SK-N-SH (cell line): Measurements from ENCODE around the gene FNTB. TPM values are rescaled to one million over a fixed set of nuclear protein-coding genes. Genes with fewer than 3 reads are reported as not detected.

Experiments
- CTCF ChIA-PET: fragments of 300-600, 350-600 bp; formaldehyde crosslinking; extraction: SDS; loops from one replicate; lab custom pipeline; 2021; lab: Yijun Ruan, JAX
- POLR2A ChIA-PET: fragments of 350-600 bp; sonication (Branson Sonifier 250); formaldehyde crosslinking; extraction: SDS; loops from one replicate; lab custom pipeline; 2020; ENCODE audit warnings: antibody characterized with exemption, inconsistent platforms; lab: Yijun Ruan, JAX
- DNase-seq: peaks from one replicate; pipeline ENCODE4 v3.0.0; 2012
- H2AFZ ChIP-seq: fragments of 200-600 bp; sonication (generic); 2 replicates; pipeline ENCODE4 v1.8.1; 2016; ENCODE audit warnings: antibody characterized with exemption, mild to moderate bottlenecking, low read depth
- H3F3A ChIP-seq: fragments of 200-600 bp; sonication (generic); replicated peaks from 2 replicates; pipeline ENCODE3; 2016; ENCODE audit warnings: antibody characterized with exemption, mild to moderate bottlenecking; ENCODE audit not compliant: insufficient read depth
- H3K27ac ChIP-seq, 2 experiments: fragments of 200-500 bp in 1 of 2; fragments of 200-600 bp in 1 of 2; sonication (Bioruptor generic) in 1 of 2; sonication (generic), shearing (Covaris generic) in 1 of 2; 2 replicates each; pipeline versions ENCODE4 v1.5.1 to v1.6.1; 2014 to 2016; ENCODE audit warnings: low read depth in 2 of 2, inconsistent platforms in 1 of 2, low read length in 1 of 2, mild to moderate bottlenecking in 1 of 2, mixed read lengths in 1 of 2
- H3K27me3 ChIP-seq: fragments of 200-600 bp; sonication (generic), shearing (Covaris generic); 2 replicates; pipeline ENCODE4 v1.6.1; 2016; ENCODE audit warnings: mixed run types; ENCODE audit not compliant: insufficient read depth
- H3K36me3 ChIP-seq, 2 experiments: fragments of 200-500 bp in 1 of 2; fragments of 200-600 bp in 1 of 2; sonication (Bioruptor generic) in 1 of 2; sonication (generic) in 1 of 2; replicated peaks in 1 of 2; 2 replicates each; pipeline versions ENCODE3 to v1.5.1; 2014 to 2016; ENCODE audit warnings: low read length in 1 of 2, mild to moderate bottlenecking in 1 of 2; ENCODE audit not compliant: insufficient read depth in 2 of 2, control insufficient read depth in 1 of 2
- H3K4me1 ChIP-seq, 2 experiments: fragments of 200-500 bp in 1 of 2; fragments of 200-600 bp in 1 of 2; sonication (Bioruptor generic) in 1 of 2; sonication (generic), shearing (Covaris generic) in 1 of 2; 2 replicates each; pipeline versions ENCODE4 v1.5.1 to v1.6.1; 2014 to 2016; ENCODE audit warnings: low read depth in 1 of 2, low read length in 1 of 2, mixed run types in 1 of 2; ENCODE audit not compliant: insufficient read depth in 2 of 2, control insufficient read depth in 1 of 2
- H3K4me2 ChIP-seq: fragments of 200-600 bp; sonication (generic), shearing (Covaris generic); 2 replicates; pipeline ENCODE4 v1.6.1; 2017; ENCODE audit warnings: mixed run types
- H3K4me3 ChIP-seq, 2 experiments: fragments of 200-500 bp in 1 of 2; fragments of 200-600 bp in 1 of 2; sonication (Bioruptor generic) in 1 of 2; sonication (generic), shearing (Covaris generic) in 1 of 2; 2 replicates each; pipeline versions ENCODE4 v1.5.1 to v1.8.1; 2014 to 2016; ENCODE audit warnings: low read depth in 2 of 2, inconsistent platforms in 1 of 2, low read length in 1 of 2, mild to moderate bottlenecking in 1 of 2, mixed read lengths in 1 of 2, moderate library complexity in 1 of 2
- H3K79me2 ChIP-seq: fragments of 200-600 bp; sonication (generic); 2 replicates; pipeline ENCODE4 v1.8.1; 2017; ENCODE audit warnings: mild to moderate bottlenecking; ENCODE audit not compliant: insufficient read depth
- H3K9ac ChIP-seq: fragments of 200-600 bp; sonication (generic); 2 replicates; pipeline ENCODE4 v1.6.1; 2017; ENCODE audit warnings: mixed run types
- H3K9me2 ChIP-seq: fragments of 200-600 bp; sonication (generic); 2 replicates; pipeline ENCODE4 v1.6.1; 2017; ENCODE audit warnings: mixed run types
- H3K9me3 ChIP-seq: fragments of 200-600 bp; sonication (generic); 2 replicates; pipeline ENCODE4 v1.6.1; 2017; ENCODE audit warnings: mixed run types, mild to moderate bottlenecking, moderate library complexity
- H4K20me1 ChIP-seq: fragments of 200-600 bp; sonication (generic); 2 replicates; pipeline ENCODE4 v1.6.1; 2017; ENCODE audit warnings: mild to moderate bottlenecking, mixed run types; ENCODE audit not compliant: insufficient read depth
- EP300 ChIP-seq, 2 experiments: IDR thresholded peaks; 2 replicates each; pipeline versions ENCODE4 v1.4.0 to v1.6.1; 2012; ENCODE audit warnings: borderline replicate concordance in 1 of 2, low read depth in 1 of 2, low read length in 1 of 2
- FOXJ3 ChIP-seq: sonication (generic); formaldehyde crosslinking; IDR thresholded peaks from 2 replicates; pipeline ENCODE4 v1.5.1; 2020; ENCODE audit warnings: mild to moderate bottlenecking, missing genetic modification reagents
- FOXM1 ChIP-seq: IDR thresholded peaks from 2 replicates; pipeline ENCODE4 v1.4.0; 2012; ENCODE audit warnings: low read depth, mild to moderate bottlenecking
- MEF2A ChIP-seq: IDR thresholded peaks from 2 replicates; pipeline ENCODE4 v1.4.0; 2012; ENCODE audit warnings: low read depth, borderline replicate concordance
- NRF1 ChIP-seq: IDR thresholded peaks from 2 replicates; pipeline ENCODE4 v1.6.1; 2012; ENCODE audit warnings: low read depth, mild to moderate bottlenecking, low read length
- RFX5 ChIP-seq: IDR thresholded peaks from 2 replicates; pipeline ENCODE4 v1.6.1; 2012; ENCODE audit warnings: mild to moderate bottlenecking, improper control_type of control experiment, low read length
- SIN3A ChIP-seq: IDR thresholded peaks from 2 replicates; pipeline ENCODE4 v1.6.1; 2012; ENCODE audit warnings: low read depth, mild to moderate bottlenecking, low read length, moderate library complexity, borderline replicate concordance
- SMC3 ChIP-seq: IDR thresholded peaks from 2 replicates; pipeline ENCODE4 v1.6.1; 2012; ENCODE audit warnings: low read depth, low read length, improper control_type of control experiment
- TAF1 ChIP-seq: IDR thresholded peaks from 2 replicates; pipeline ENCODE4 v1.6.1; 2012; ENCODE audit warnings: low read depth, mild to moderate bottlenecking, low read length, moderate library complexity, borderline replicate concordance
- TCF12 ChIP-seq: IDR thresholded peaks from 2 replicates; pipeline ENCODE4 v1.4.0; 2012
- WGBS: methylation state at CpG from one replicate; pipeline ENCODE4 v1.1.6; 2017; ENCODE audit warnings: low lambda C conversion rate; 5-methylcytosine and 5-hydroxymethylcytosine counted together
- polyA plus RNA-seq, 3 experiments: library from polyadenylated mRNA; depleted of rRNA; stranded (reverse); fragments of >200 nt; gene quantifications; 2 replicates each; pipeline ENCODE4 v1.2.3, GENCODE V29; 2012
- TF ChIP-seq, protein P1 (sequence below): IDR thresholded peaks from 2 replicates; pipeline ENCODE4 v1.4.0; 2012; ENCODE audit warnings: low read depth, borderline replicate concordance
- TF ChIP-seq, protein P2 (sequence below): IDR thresholded peaks from 2 replicates; pipeline ENCODE4 v1.4.0; 2012; ENCODE audit warnings: low read depth, borderline replicate concordance
- TF ChIP-seq, protein P3 (sequence below): fragments of 150-350 bp; IDR thresholded peaks from 2 replicates; pipeline ENCODE4 v1.6.1; 2016; ENCODE audit warnings: mild to moderate bottlenecking, low read depth, low read length
- TF ChIP-seq, protein P4 (sequence below): fragments of 150-350 bp; IDR thresholded peaks from 2 replicates; pipeline ENCODE4 v1.6.1; 2017; ENCODE audit warnings: antibody characterized with exemption, low read length, low read depth, borderline replicate concordance

The FNTB gene
- polyA plus RNA-seq, 1 of the 3 experiments (the other 2 are of a cell fraction): 18.4 TPM

DNA sequence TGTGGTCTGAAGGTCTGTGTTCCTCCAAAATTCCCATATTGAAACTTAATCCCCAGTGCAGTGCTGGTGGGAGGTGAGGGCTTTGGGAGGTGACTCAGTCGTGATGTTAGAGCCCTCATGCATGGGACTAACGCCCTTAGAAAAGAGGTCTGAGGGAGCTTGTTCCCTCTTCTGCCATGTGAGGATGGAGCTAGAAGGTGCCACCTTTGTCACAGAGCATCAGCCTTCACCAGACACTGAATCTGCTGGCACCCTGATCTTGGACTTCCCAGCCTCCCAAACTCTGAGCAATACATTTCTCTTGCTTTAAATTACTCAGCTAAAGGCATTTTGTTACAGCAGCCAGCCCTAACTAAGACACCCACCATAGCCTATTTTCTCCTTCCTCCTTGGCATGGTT lies 28.5 kb upstream of the FNTB start:
- CTCF ChIA-PET: interaction anchor here (0.6 to 4.0 kb wide), 4 partner anchors 26 to 151 kb away, joined by 3 to 14 read pairs (median 4); partner anchors contain the start of gene FNTB
- Histone ChIP-seq H3K27me3 (no peaks in the 10 kb centered on the region), H3K36me3 (no peaks in the 10 kb centered on the region), H3K9ac (no peak overlapping the region), H3K27ac (no peak overlapping the region), H3K4me2 (no peak overlapping the region), H2AFZ (no peak overlapping the region), H3K4me3 (no peak overlapping the region), H3K4me1 (peaks cover 0 to 32% of the 10 kb centered on the region in 2 experiments; a peak in 2 of 4 replicates), H3F3A (no peaks in the 10 kb centered on the region), H4K20me1 (no peaks in the 10 kb centered on the region)
- WGBS: 92% methylated on average over 2 of the region's 2 CpGs
- no peak for DNase-seq
- POLR2A ChIA-PET: no interaction called here
- TF ChIP-seq TAF1 (no peak), TCF12 (no peak), RFX5 (no peak), FOXM1 (no peak), SIN3A (no peak), SMC3 (no peak), NRF1 (no peak), MEF2A (no peak), FOXJ3 (CRISPR knock-in tag) (no peak), EP300 (IDR thresholded peaks at IDR 0.05; ENCODE audit: borderline replicate concordance in 1 of 2, low read depth in 1 of 2, low read length in 1 of 2) (no peak)
- TF ChIP-seq, protein P1, sequence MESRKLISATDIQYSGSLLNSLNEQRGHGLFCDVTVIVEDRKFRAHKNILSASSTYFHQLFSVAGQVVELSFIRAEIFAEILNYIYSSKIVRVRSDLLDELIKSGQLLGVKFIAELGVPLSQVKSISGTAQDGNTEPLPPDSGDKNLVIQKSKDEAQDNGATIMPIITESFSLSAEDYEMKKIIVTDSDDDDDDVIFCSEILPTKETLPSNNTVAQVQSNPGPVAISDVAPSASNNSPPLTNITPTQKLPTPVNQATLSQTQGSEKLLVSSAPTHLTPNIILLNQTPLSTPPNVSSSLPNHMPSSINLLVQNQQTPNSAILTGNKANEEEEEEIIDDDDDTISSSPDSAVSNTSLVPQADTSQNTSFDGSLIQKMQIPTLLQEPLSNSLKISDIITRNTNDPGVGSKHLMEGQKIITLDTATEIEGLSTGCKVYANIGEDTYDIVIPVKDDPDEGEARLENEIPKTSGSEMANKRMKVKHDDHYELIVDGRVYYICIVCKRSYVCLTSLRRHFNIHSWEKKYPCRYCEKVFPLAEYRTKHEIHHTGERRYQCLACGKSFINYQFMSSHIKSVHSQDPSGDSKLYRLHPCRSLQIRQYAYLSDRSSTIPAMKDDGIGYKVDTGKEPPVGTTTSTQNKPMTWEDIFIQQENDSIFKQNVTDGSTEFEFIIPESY: no peak
- TF ChIP-seq, protein P2, sequence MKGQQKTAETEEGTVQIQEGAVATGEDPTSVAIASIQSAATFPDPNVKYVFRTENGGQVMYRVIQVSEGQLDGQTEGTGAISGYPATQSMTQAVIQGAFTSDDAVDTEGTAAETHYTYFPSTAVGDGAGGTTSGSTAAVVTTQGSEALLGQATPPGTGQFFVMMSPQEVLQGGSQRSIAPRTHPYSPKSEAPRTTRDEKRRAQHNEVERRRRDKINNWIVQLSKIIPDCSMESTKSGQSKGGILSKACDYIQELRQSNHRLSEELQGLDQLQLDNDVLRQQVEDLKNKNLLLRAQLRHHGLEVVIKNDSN: no peak
- TF ChIP-seq, protein P3, sequence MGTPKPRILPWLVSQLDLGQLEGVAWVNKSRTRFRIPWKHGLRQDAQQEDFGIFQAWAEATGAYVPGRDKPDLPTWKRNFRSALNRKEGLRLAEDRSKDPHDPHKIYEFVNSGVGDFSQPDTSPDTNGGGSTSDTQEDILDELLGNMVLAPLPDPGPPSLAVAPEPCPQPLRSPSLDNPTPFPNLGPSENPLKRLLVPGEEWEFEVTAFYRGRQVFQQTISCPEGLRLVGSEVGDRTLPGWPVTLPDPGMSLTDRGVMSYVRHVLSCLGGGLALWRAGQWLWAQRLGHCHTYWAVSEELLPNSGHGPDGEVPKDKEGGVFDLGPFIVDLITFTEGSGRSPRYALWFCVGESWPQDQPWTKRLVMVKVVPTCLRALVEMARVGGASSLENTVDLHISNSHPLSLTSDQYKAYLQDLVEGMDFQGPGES: no peak
- TF ChIP-seq, protein P4, sequence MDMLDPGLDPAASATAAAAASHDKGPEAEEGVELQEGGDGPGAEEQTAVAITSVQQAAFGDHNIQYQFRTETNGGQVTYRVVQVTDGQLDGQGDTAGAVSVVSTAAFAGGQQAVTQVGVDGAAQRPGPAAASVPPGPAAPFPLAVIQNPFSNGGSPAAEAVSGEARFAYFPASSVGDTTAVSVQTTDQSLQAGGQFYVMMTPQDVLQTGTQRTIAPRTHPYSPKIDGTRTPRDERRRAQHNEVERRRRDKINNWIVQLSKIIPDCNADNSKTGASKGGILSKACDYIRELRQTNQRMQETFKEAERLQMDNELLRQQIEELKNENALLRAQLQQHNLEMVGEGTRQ: no peak
- TF ChIP-seq, all 33 proteins: peak for 0
- no peaks in the 10 kb centered on the region for H3K79me2 ChIP-seq
- H3K9me3 ChIP-seq: no peaks in the 10 kb centered on the region
- no peaks in the 10 kb centered on the region for H3K9me2 ChIP-seq
